Loucy (cell line): Measurements from ENCODE around the gene OSBPL2.

Experiments
- H2AFZ ChIP-seq: fragments of 200-600 bp; sonication (generic); 2 replicates; pipeline ENCODE4 v1.6.0; 2016; ENCODE audit warnings: antibody characterized with exemption, mild to moderate bottlenecking, low read length, moderate library complexity
- H3F3A ChIP-seq: fragments of 200-600 bp; 2 replicates; pipeline ENCODE4 v1.6.0; 2016; ENCODE audit warnings: antibody characterized with exemption, low read depth, mild to moderate bottlenecking
- H3K27me3 ChIP-seq: fragments of 200-600 bp; sonication (generic); 2 replicates; pipeline ENCODE4 v1.6.1; 2014; ENCODE audit warnings: low read length, mild to moderate bottlenecking; ENCODE audit not compliant: insufficient read depth, poor library complexity, severe bottlenecking
- H3K36me3 ChIP-seq: fragments of 200-600 bp; sonication (generic); 2 replicates; pipeline ENCODE4 v1.6.1; 2016; ENCODE audit warnings: low read length; ENCODE audit not compliant: insufficient read depth
- H3K4me1 ChIP-seq: fragments of 200-600 bp; sonication (generic); 2 replicates; pipeline ENCODE4 v1.5.1; 2014; ENCODE audit warnings: low read length, mild to moderate bottlenecking; ENCODE audit not compliant: insufficient read depth, poor library complexity, severe bottlenecking
- H3K4me2 ChIP-seq: fragments of 200-600 bp; sonication (generic); 2 replicates; pipeline ENCODE4 v1.6.0; 2014; ENCODE audit warnings: antibody characterized with exemption, low read length, low read depth, mild to moderate bottlenecking; ENCODE audit not compliant: poor library complexity, severe bottlenecking
- H3K4me3 ChIP-seq: fragments of 200-600 bp; sonication (generic); 2 replicates; pipeline ENCODE4 v1.5.1; 2014; ENCODE audit warnings: low read length, mild to moderate bottlenecking, mixed read lengths; ENCODE audit not compliant: poor library complexity, severe bottlenecking
- H3K79me2 ChIP-seq: fragments of 200-600 bp; sonication (generic); 2 replicates; pipeline ENCODE4 v1.6.1; 2014; ENCODE audit warnings: low read length; ENCODE audit not compliant: insufficient read depth
- H3K9ac ChIP-seq: fragments of 200-600 bp; sonication (generic); 2 replicates; pipeline ENCODE4 v1.6.0; 2014; ENCODE audit warnings: mild to moderate bottlenecking, low read depth, low read length, moderate library complexity; ENCODE audit not compliant: poor library complexity, severe bottlenecking
- H3K9me2 ChIP-seq: fragments of 200-600 bp; sonication (generic); replicated peaks from 2 replicates; pipeline ENCODE4 v1.6.1; 2016; ENCODE audit warnings: low read depth, low read length, mixed read lengths
- H3K9me3 ChIP-seq: fragments of 200-600 bp; sonication (generic); 2 replicates; pipeline ENCODE4 v1.6.1; 2014; ENCODE audit warnings: mild to moderate bottlenecking, antibody characterized with exemption, low read length, low read depth; ENCODE audit not compliant: insufficient read depth
- H4K20me1 ChIP-seq: fragments of 200-600 bp; sonication (generic); 2 replicates; pipeline ENCODE4 v1.6.0; 2014; ENCODE audit warnings: antibody characterized with exemption, low read length, mild to moderate bottlenecking; ENCODE audit not compliant: insufficient read depth, poor library complexity, severe bottlenecking
- EZH2phosphoT487 ChIP-seq: fragments of 200-600 bp; IDR thresholded peaks from 2 replicates; pipeline ENCODE4 v1.6.1; 2018; ENCODE audit warnings: antibody characterized with exemption, mild to moderate bottlenecking, moderate library complexity, borderline replicate concordance
- TF ChIP-seq, protein P1 (sequence below): fragments of 200-600 bp; sonication (generic); conservative IDR thresholded peaks from 2 replicates; pipeline ENCODE4 v1.5.1; 2014; ENCODE audit warnings: mild to moderate bottlenecking, antibody characterized with exemption, low read length

OSBPL2 gene

GRCh38 chr20:62309947-62310756 lies 71.8 kb downstream of the OSBPL2 start:
- Histone ChIP-seq H3K4me2 (no peak overlapping the region), H3K79me2 (peaks cover 20% of the 10 kb centered on the region), H3K4me1 (peaks cover 5% of the 10 kb centered on the region), H2AFZ (no peak overlapping the region), H3K9me3 (no peaks in the 10 kb centered on the region), H3K36me3 (peaks cover 34% of the 10 kb centered on the region; the same call in 1 of the 2 replicates), H3K27me3 (no peaks in the 10 kb centered on the region), H3K4me3 (no peak overlapping the region), H3K9ac (no peak overlapping the region), H4K20me1 (peaks cover 23% of the 10 kb centered on the region), H3F3A (no peaks in the 10 kb centered on the region), H3K9me2 (no peaks in the 10 kb centered on the region)
- TF ChIP-seq, protein P1, sequence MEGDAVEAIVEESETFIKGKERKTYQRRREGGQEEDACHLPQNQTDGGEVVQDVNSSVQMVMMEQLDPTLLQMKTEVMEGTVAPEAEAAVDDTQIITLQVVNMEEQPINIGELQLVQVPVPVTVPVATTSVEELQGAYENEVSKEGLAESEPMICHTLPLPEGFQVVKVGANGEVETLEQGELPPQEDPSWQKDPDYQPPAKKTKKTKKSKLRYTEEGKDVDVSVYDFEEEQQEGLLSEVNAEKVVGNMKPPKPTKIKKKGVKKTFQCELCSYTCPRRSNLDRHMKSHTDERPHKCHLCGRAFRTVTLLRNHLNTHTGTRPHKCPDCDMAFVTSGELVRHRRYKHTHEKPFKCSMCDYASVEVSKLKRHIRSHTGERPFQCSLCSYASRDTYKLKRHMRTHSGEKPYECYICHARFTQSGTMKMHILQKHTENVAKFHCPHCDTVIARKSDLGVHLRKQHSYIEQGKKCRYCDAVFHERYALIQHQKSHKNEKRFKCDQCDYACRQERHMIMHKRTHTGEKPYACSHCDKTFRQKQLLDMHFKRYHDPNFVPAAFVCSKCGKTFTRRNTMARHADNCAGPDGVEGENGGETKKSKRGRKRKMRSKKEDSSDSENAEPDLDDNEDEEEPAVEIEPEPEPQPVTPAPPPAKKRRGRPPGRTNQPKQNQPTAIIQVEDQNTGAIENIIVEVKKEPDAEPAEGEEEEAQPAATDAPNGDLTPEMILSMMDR = no peak
- no peak for TF ChIP-seq EZH2phosphoT487

DNA sequence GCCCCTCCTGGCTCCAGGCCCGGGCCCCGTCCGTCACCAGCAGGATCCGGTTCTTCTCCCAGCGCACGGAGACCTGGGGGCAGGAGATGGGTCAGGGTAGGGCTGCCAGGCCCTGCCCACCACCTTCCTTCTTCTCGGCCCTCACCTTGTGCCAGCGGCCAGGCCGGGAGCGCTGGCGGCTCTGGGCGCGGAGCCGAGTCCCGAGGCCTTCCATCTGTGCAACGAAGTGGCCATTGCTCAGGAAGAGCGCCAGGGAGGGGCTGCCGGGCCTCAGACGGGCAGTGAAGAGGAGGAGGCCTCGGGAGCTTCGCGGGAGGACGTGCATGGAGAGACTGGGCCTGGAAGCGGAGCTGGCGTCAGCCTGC lies 72.4 kb downstream of the OSBPL2 start:
- Histone ChIP-seq H3K4me2 (no peak overlapping the region), H3K9ac (no peak overlapping the region), H4K20me1 (peaks cover 17% of the 10 kb centered on the region), H3K4me1 (no peaks in the 10 kb centered on the region), H3K9me3 (no peaks in the 10 kb centered on the region), H3K4me3 (no peak overlapping the region), H3K79me2 (peaks cover 14% of the 10 kb centered on the region), H2AFZ (no peak overlapping the region), H3K9me2 (no peaks in the 10 kb centered on the region), H3K36me3 (peaks cover 34% of the 10 kb centered on the region; the same call in 1 of the 2 replicates), H3F3A (no peaks in the 10 kb centered on the region), H3K27me3 (no peaks in the 10 kb centered on the region)
- TF ChIP-seq, protein P1 = no peak
- no peak for TF ChIP-seq EZH2phosphoT487

GRCh38 chr20:62311150-62311549 lies 72.8 kb downstream of the OSBPL2 start:
- Histone ChIP-seq H3K79me2 (peaks cover 10% of the 10 kb centered on the region), H3K9me2 (no peaks in the 10 kb centered on the region), H3K4me3 (no peak overlapping the region), H3K4me2 (no peak overlapping the region), H3F3A (no peaks in the 10 kb centered on the region), H4K20me1 (peaks cover 13% of the 10 kb centered on the region), H3K4me1 (no peaks in the 10 kb centered on the region), H2AFZ (no peak overlapping the region), H3K9ac (no peak overlapping the region), H3K9me3 (no peaks in the 10 kb centered on the region), H3K27me3 (no peaks in the 10 kb centered on the region), H3K36me3 (peaks cover 31% of the 10 kb centered on the region; the same call in 1 of the 2 replicates)
- TF ChIP-seq EZH2phosphoT487 = no peak
- TF ChIP-seq, protein P1 = no peak
